CD14-positive monocyte (primary cell): ENCODE data around the gene CYTH1. TPM values are rescaled to one million over a fixed set of nuclear protein-coding genes. Genes with fewer than 3 reads are reported as not detected.

Experiments used
- DNase-seq, 3 donors: peaks; one replicate each; pipeline ENCODE4 v3.0.0-alpha.2; 2011 to 2022
- H2AFZ ChIP-seq: 2 replicates; pipeline ENCODE4 v1.6.0; 2012; ENCODE audit warnings: mild to moderate bottlenecking, low read depth, low read length, inconsistent platforms; ENCODE audit not compliant: insufficient read depth, poor library complexity, severe bottlenecking
- H3K27ac ChIP-seq, 2 donors: 1 replicate in 1 of 2; 2 replicates in 1 of 2; pipeline ENCODE4 v1.5.1; 2012 to 2013; ENCODE audit warnings: low read length in 2 of 2, control low read depth in 1 of 2, inconsistent platforms in 1 of 2, low read depth in 1 of 2, mild to moderate bottlenecking in 1 of 2
- H3K27me3 ChIP-seq, 2 donors: one replicate each; pipeline versions ENCODE4 v1.6.0 to v1.6.1; 2011 to 2013; ENCODE audit warnings: low read length in 2 of 2; ENCODE audit not compliant: control insufficient read depth in 2 of 2, insufficient read depth in 2 of 2
- H3K36me3 ChIP-seq, 2 donors: replicated peaks in 1 of 2; 1 replicate in 1 of 2; 2 replicates in 1 of 2; pipeline versions ENCODE4 v1.5.1 to v1.6.1; 2012 to 2013; ENCODE audit warnings: low read length in 2 of 2, control low read depth in 1 of 2, inconsistent platforms in 1 of 2, mild to moderate bottlenecking in 1 of 2; ENCODE audit not compliant: insufficient read depth in 2 of 2, control insufficient read depth in 1 of 2
- H3K4me1 ChIP-seq, 2 donors: 1 replicate in 1 of 2; 2 replicates in 1 of 2; pipeline versions ENCODE4 v1.5.1 to v1.6.1; 2012 to 2013; ENCODE audit warnings: low read length in 2 of 2, control low read depth in 1 of 2, inconsistent platforms in 1 of 2, mild to moderate bottlenecking in 1 of 2, moderate library complexity in 1 of 2; ENCODE audit not compliant: insufficient read depth in 2 of 2, control insufficient read depth in 1 of 2
- H3K4me2 ChIP-seq: replicated peaks from 2 replicates; pipeline ENCODE3; 2012; ENCODE audit warnings: low read length, moderate library complexity, mild to moderate bottlenecking; ENCODE audit not compliant: poor library complexity, severe bottlenecking; ENCODE audit errors: extremely low read depth
- H3K4me3 ChIP-seq, 3 experiments: fragments of 200-600 bp in 1 of 3; sonication (generic) in 1 of 3; replicated peaks in 1 of 3; 1 replicate in 2 of 3; 2 replicates in 1 of 3; pipeline ENCODE4 v1.5.1; 2011 to 2013; ENCODE audit warnings: low read length in 3 of 3, mild to moderate bottlenecking in 3 of 3, control low read depth in 2 of 3, low read depth in 2 of 3, inconsistent platforms in 1 of 3, moderate library complexity in 1 of 3
- H3K79me2 ChIP-seq: 2 replicates; pipeline ENCODE4 v1.6.0; 2012; ENCODE audit warnings: mild to moderate bottlenecking, control low read depth, inconsistent platforms, low read length, moderate library complexity; ENCODE audit not compliant: insufficient read depth
- H3K9ac ChIP-seq: 2 replicates; pipeline ENCODE4 v1.6.0; 2017; ENCODE audit warnings: low read length, mild to moderate bottlenecking; ENCODE audit not compliant: insufficient read depth, poor library complexity, severe bottlenecking
- H3K9me3 ChIP-seq, 2 donors: replicated peaks in 1 of 2; 1 replicate in 1 of 2; 2 replicates in 1 of 2; pipeline versions ENCODE4 v1.5.1 to v1.6.1; 2012 to 2013; ENCODE audit warnings: low read length in 2 of 2, control low read depth in 1 of 2; ENCODE audit not compliant: control insufficient read depth in 1 of 2, insufficient read depth in 1 of 2
- H4K20me1 ChIP-seq: 2 replicates; pipeline ENCODE4 v1.6.0; 2012; ENCODE audit warnings: mild to moderate bottlenecking, low read length, control low read depth, moderate library complexity; ENCODE audit not compliant: insufficient read depth
- H3K27ac Mint-ChIP-seq, 7 donors: one replicate each; pipeline ENCODE4 v1.8.0; 2020; ENCODE audit warnings: mild to moderate bottlenecking in 7 of 7, mixed read lengths in 7 of 7, moderate library complexity in 6 of 7, inconsistent platforms in 2 of 7
- H3K27me3 Mint-ChIP-seq, 3 donors: one replicate each; pipeline ENCODE4 v1.8.0; 2021 to 2022; ENCODE audit warnings: low read depth in 3 of 3, mild to moderate bottlenecking in 3 of 3, mixed read lengths in 3 of 3, moderate library complexity in 3 of 3, inconsistent platforms in 1 of 3
- H3K36me3 Mint-ChIP-seq, 2 donors: one replicate each; pipeline ENCODE4 v1.8.0; 2020; ENCODE audit warnings: mixed read lengths in 2 of 2, inconsistent platforms in 1 of 2, mild to moderate bottlenecking in 1 of 2
- H3K4me1 Mint-ChIP-seq: one replicate; pipeline ENCODE4 v1.8.0; 2020; ENCODE audit warnings: mild to moderate bottlenecking, mixed read lengths
- H3K4me3 Mint-ChIP-seq, 2 donors: one replicate each; pipeline ENCODE4 v1.8.0; 2020; ENCODE audit warnings: mild to moderate bottlenecking in 2 of 2, mixed read lengths in 2 of 2, moderate library complexity in 1 of 2
- H3K9me3 Mint-ChIP-seq, 7 donors: one replicate each; pipeline ENCODE4 v1.8.0; 2020 to 2022; ENCODE audit warnings: mixed read lengths in 7 of 7, mild to moderate bottlenecking in 6 of 7, moderate library complexity in 6 of 7, inconsistent platforms in 2 of 7
- CTCF ChIP-seq: fragments of 200-600 bp; IDR thresholded peaks from one replicate; pipeline ENCODE4 v1.8.0; 2022; ENCODE audit warnings: antibody characterized with exemption, mild to moderate bottlenecking
- WGBS: methylation state at CpG from one replicate; pipeline ENCODE4 v1.1.5; 2013; ENCODE audit warnings: missing lambda C conversion rate; ENCODE audit not compliant: insufficient coverage; 5-methylcytosine and 5-hydroxymethylcytosine counted together
- intact Hi-C, 2 donors: fragments of 100-400 bp; cut with micrococcal nuclease; formaldehyde crosslinking; loops; one replicate each; pipeline versions ENCODE4 v1.15.0 to v1.15.1; 2023
- polyA plus RNA-seq, 3 donors: library from polyadenylated mRNA; depleted of rRNA in 1 of 3; unstranded in 2 of 3; stranded (reverse) in 1 of 3; fragments of 300-500 nt in 2 of 3; fragments of >200 nt in 1 of 3; fragmentation: Illumina TruSeq in 2 of 3; gene quantifications; 1 replicate in 2 of 3; 2 replicates in 1 of 3; pipeline ENCODE4 v1.2.3, GENCODE V29; 2012 to 2021

The CYTH1 gene
- polyA plus RNA-seq, 3 donors = 68.6 to 211 (median 80.9) TPM

GRCh38 chr17:78806451-78806850, 24.4 kb upstream of the CYTH1 start:
- WGBS = 11% methylated on average over 9 of the region's 9 CpGs
- Histone ChIP-seq H3K27me3 (no peaks in the 10 kb centered on the region), H3K4me3 (no peak overlapping the region), H3K9me3 (no peaks in the 10 kb centered on the region), H3K4me1 (peaks cover 18 to 20% of the 10 kb centered on the region in 2 donors), H3K9ac (no peak overlapping the region), H3K4me2 (no peak overlapping the region), H4K20me1 (no peaks in the 10 kb centered on the region), H2AFZ (no peak overlapping the region), H3K36me3 (peaks cover 64 to 83% of the 10 kb centered on the region in 2 donors), H3K27ac (peak overlapping the region; percentile 23 to 40), H3K79me2 (no peaks in the 10 kb centered on the region)
- Mint-ChIP-seq H3K27ac (peak overlapping the region; percentile 63 to 92 (median 77)), H3K4me1 (peaks cover 31% of the 10 kb centered on the region), H3K9me3 (no peaks in the 10 kb centered on the region), H3K27me3 (peaks cover 0 to 3% (median 3%) of the 10 kb centered on the region in 3 donors), H3K36me3 (peaks cover 83 to 90% of the 10 kb centered on the region in 2 donors), H3K4me3 (peak overlapping the region in 1 of 2 donors; percentile 59)
- TF ChIP-seq CTCF = peak; percentile 42
- peak; percentile 58 to 85 (median 82) for DNase-seq
- intact Hi-C loops = no loop called here

- Histone ChIP-seq H3K4me1 (peaks cover 18 to 20% of the 10 kb centered on the region in 2 donors), H3K9me3 (no peaks in the 10 kb centered on the region), H3K4me2 (no peak overlapping the region), H4K20me1 (no peaks in the 10 kb centered on the region), H3K9ac (no peak overlapping the region), H3K27me3 (no peaks in the 10 kb centered on the region), H2AFZ (no peak overlapping the region), H3K4me3 (no peak overlapping the region), H3K27ac (no peak overlapping the region), H3K36me3 (peaks cover 52 to 78% of the 10 kb centered on the region in 2 donors), H3K79me2 (no peaks in the 10 kb centered on the region)
- H3K27me3 Mint-ChIP-seq = peaks cover 0 to 3% (median 3%) of the 10 kb centered on the region in 3 donors
- no peak overlapping the region for H3K4me3 Mint-ChIP-seq
- H3K27ac Mint-ChIP-seq = peak overlapping the region in 4 of 7 donors; percentile 17 to 77 (median 61)
- no peaks in the 10 kb centered on the region for H3K9me3 Mint-ChIP-seq
- DNase-seq = no peak
- intact Hi-C loops = no loop called here
- no peak for TF ChIP-seq CTCF
- H3K4me1 Mint-ChIP-seq = peaks cover 31% of the 10 kb centered on the region
- WGBS = 98% methylated on average over 10 of the region's 14 CpGs
- peaks cover 81 to 88% of the 10 kb centered on the region in 2 donors for H3K36me3 Mint-ChIP-seq
These were observed 23.2 kb upstream of the CYTH1 start for GRCh38 chr17:78805301-78805700.
